Muscle layer of colon (tissue), 2 donors: ENCODE data around the gene SIDT1.

Experiments
- H3K27ac ChIP-seq: one replicate; pipeline ENCODE4 v1.7.0; 2013; ENCODE audit warnings: low read depth, mild to moderate bottlenecking, low read length, moderate library complexity
- H3K27me3 ChIP-seq, 2 donors: one replicate each; pipeline ENCODE4 v1.7.0; 2013; ENCODE audit warnings: low read length in 2 of 2, mild to moderate bottlenecking in 2 of 2; ENCODE audit not compliant: insufficient read depth in 2 of 2, control insufficient read depth in 1 of 2
- H3K36me3 ChIP-seq: one replicate; pipeline ENCODE4 v1.7.0; 2013; ENCODE audit warnings: mild to moderate bottlenecking, low read length; ENCODE audit not compliant: insufficient read depth
- H3K4me1 ChIP-seq: one replicate; pipeline ENCODE4 v1.7.0; 2013; ENCODE audit warnings: mild to moderate bottlenecking, low read length; ENCODE audit not compliant: insufficient read depth
- H3K4me3 ChIP-seq, 2 donors: one replicate each; pipeline ENCODE4 v1.7.0; 2013; ENCODE audit warnings: low read length in 2 of 2, low read depth in 1 of 2, mild to moderate bottlenecking in 1 of 2, moderate library complexity in 1 of 2
- H3K9ac ChIP-seq: one replicate; pipeline ENCODE4 v1.7.0; 2013; ENCODE audit warnings: low read length
- H3K9me3 ChIP-seq: one replicate; pipeline ENCODE4 v1.7.0; 2013; ENCODE audit warnings: mild to moderate bottlenecking, low read length
- donor health status: abdominal sarcoma.
- donor health status: Adenocarcinoma of cecum.

SIDT1 gene

DNA sequence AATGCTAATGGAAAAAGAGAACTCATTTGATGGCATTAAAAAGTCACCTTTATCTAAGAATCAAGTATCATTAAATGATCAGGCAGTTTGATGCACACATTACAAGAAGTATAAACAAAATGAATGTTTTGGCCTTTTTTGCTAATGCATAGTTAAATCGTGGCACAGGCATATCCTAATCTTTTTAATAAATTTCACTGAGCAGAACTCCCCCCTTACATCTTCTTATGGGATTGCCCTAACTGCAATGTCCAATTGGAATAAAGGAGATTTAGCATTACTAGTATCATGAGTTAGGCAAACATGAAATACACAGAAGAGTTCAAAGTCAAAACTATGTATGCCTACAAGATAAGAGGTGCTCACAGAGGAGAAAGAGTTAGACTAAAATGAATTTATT is 131.4 kb downstream of the SIDT1 start:
- Histone ChIP-seq H3K27ac (no peak overlapping the region), H3K27me3 (no peaks in the 10 kb centered on the region), H3K36me3 (peaks cover 16% of the 10 kb centered on the region), H3K9ac (no peak overlapping the region), H3K4me3 (no peak overlapping the region), H3K9me3 (no peaks in the 10 kb centered on the region), H3K4me1 (peaks cover 37% of the 10 kb centered on the region)

DNA sequence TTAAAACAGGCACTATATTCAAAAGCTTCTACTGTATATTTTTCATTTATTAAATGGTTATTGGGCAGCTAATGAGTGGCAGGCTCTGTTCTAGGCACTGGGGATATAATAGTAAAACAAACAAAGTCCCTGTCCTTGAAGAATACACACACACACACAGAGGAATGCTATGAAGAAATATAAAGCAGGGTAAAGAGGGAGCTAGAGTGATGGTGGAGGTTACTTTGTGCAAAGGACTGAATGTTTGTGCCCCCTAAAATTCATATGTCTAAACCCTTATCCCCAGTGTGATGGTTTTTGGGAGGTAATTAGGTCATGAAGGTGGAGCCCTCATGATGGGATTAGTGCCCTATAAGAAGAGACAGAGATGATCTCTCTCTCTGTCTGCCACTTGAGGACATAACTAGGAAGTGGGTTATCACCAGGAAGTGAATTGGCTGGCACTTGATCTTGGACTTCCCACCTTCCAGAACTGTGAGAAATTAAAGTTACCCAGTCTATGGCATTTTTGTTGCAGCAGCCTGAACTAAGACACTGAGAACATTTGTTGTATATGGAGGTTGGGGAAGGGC is 132.3 kb downstream of the SIDT1 start:
- H3K4me1 ChIP-seq, result peaks cover 37% of the 10 kb centered on the region
- peaks cover 16% of the 10 kb centered on the region for H3K36me3 ChIP-seq
- H3K27me3 ChIP-seq, result no peaks in the 10 kb centered on the region
- no peak overlapping the region for H3K9ac ChIP-seq
- H3K4me3 ChIP-seq, result no peak overlapping the region
- no peak overlapping the region for H3K27ac ChIP-seq
- H3K9me3 ChIP-seq, result no peaks in the 10 kb centered on the region

DNA sequence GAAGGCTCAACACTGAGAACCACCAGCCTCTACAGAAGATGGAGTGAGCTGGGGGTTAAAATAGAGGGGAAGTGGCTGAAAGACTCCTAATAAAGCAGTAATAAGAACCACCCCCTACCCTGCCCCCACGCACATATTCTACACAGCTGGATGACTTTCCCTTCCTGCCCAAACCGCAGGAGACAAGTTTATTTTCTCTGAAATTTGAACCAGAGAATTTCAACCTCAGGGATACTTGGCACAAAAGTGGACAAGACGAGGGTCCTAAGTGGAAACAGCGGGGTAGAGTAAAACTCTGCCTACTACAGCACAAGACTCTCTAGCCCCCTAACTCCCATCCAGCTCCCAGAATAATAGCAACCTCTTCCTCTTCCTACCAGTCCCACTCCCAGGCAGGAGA is 135.7 kb downstream of the SIDT1 start:
- H3K9ac ChIP-seq, result no peak overlapping the region
- no peak overlapping the region for H3K4me3 ChIP-seq
- no peaks in the 10 kb centered on the region for H3K27me3 ChIP-seq
- peaks cover 4% of the 10 kb centered on the region for H3K4me1 ChIP-seq
- no peaks in the 10 kb centered on the region for H3K9me3 ChIP-seq
- no peak overlapping the region for H3K27ac ChIP-seq
- peaks cover 8% of the 10 kb centered on the region for H3K36me3 ChIP-seq

DNA sequence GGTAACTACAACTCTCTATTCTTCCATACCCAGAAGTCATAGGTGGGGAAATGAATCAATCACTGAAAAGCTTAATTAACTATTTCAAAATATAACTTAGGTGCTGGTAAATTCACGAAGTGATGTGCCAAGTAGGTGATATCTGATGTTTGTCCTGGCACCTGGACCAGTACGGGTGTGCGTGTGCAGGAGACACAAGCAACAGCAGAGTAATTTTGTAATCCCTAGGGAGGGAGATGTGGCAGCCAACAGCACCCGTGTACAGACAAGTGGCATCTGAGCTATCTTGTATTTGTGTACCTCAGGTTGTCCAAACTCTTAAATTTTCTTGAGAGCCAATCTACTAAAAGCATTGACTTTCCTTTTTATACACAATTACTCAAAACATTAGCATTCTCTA is 141.2 kb downstream of the SIDT1 start:
- Histone ChIP-seq H3K4me1 (no peaks in the 10 kb centered on the region), H3K9ac (no peak overlapping the region), H3K27ac (no peak overlapping the region), H3K4me3 (no peak overlapping the region), H3K27me3 (no peaks in the 10 kb centered on the region), H3K36me3 (peaks cover 6% of the 10 kb centered on the region), H3K9me3 (no peaks in the 10 kb centered on the region)

DNA sequence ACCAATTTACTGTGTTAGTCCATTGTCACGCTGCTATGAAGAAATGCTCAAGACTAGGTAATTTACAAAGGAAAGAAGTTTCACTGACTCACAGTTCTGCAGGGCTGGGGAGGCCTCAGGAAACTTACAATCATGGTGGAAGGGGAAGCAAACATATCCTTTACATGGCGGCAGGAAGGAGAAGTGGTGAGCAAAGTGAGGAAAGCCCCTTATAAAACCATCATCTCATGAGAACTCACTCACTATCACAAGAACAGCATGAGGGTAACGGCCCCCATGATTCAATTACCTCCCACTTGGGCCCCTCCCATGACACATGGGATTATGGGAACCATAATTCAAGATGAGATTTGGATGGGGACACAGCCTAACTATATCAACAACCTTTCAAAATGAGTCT is 143.9 kb downstream of the SIDT1 start:
- Histone ChIP-seq H3K9ac (no peak overlapping the region), H3K27ac (no peak overlapping the region), H3K9me3 (no peaks in the 10 kb centered on the region), H3K27me3 (no peaks in the 10 kb centered on the region), H3K4me3 (no peak overlapping the region), H3K4me1 (no peaks in the 10 kb centered on the region), H3K36me3 (peaks cover 6% of the 10 kb centered on the region)

DNA sequence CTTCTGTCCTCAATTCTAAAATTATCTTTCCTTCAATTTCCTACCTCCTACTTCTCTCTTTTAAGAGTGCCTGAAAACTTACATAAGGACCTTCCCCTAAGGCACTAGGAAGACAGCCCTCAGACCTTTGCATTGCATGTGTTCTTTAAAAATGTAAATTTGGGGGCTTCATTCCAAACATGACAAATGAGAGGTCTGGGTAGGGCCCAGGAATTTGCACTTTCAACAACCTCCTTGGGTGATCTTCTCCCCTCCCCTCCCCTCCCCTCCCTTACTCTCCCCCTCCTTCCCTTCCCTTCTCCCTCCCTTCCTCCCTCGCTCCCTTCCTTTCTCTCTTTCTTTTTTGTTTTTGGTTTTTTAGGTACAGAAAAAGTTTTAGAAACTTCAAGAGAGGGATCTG is 145.4 kb downstream of the SIDT1 start:
- Histone ChIP-seq H3K4me1 (no peaks in the 10 kb centered on the region), H3K4me3 (no peak overlapping the region), H3K27ac (no peak overlapping the region), H3K36me3 (peaks cover 6% of the 10 kb centered on the region), H3K9me3 (no peaks in the 10 kb centered on the region), H3K9ac (no peak overlapping the region), H3K27me3 (no peaks in the 10 kb centered on the region)

DNA sequence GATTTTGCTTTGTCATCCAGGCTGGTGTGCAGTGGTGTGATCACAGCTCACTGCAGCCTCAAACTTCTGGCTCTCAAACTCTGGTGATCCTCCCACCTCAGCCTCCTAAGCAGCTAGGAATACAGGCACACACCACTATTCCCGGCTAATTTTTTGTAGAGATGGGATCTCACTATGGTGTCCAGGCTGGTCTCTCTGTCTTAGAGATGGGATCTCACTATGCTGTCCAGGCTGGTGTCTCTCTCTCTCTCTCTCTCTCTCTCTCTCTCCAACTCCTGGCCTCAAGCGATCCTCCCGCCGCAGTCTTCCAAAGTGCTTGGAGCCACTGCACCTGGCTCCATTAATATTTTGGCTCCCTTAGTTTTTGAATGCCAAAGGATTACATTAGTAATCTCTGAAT is 146.4 kb downstream of the SIDT1 start:
- Histone ChIP-seq H3K27me3 (no peaks in the 10 kb centered on the region), H3K36me3 (peaks cover 6% of the 10 kb centered on the region), H3K4me3 (no peak overlapping the region), H3K9ac (no peak overlapping the region), H3K27ac (no peak overlapping the region), H3K4me1 (no peaks in the 10 kb centered on the region), H3K9me3 (no peaks in the 10 kb centered on the region)
